Hepatocyte (in vitro differentiated cells): Measurements from ENCODE around the gene SSRP1.

Experiments used
- EZH2 ChIP-seq: fragments of 200-600 bp; sonication (generic); IDR thresholded peaks from 2 replicates; pipeline ENCODE4 v1.6.1; 2016; ENCODE audit warnings: antibody characterized with exemption, mild to moderate bottlenecking, borderline replicate concordance
- EZH2phosphoT487 ChIP-seq: fragments of 200-600 bp; sonication (generic); IDR thresholded peaks from one replicate; pipeline ENCODE4 v1.6.1; 2018; ENCODE audit warnings: antibody characterized with exemption, mild to moderate bottlenecking, low read depth, moderate library complexity; ENCODE audit not compliant: unreplicated experiment, severe bottlenecking
- TF ChIP-seq, protein P1 (sequence below): fragments of 200-600 bp; sonication (generic); IDR thresholded peaks from 2 replicates; pipeline ENCODE4 v1.5.1; 2016; ENCODE audit warnings: antibody characterized with exemption, mild to moderate bottlenecking; ENCODE audit not compliant: poor library complexity

DNA sequence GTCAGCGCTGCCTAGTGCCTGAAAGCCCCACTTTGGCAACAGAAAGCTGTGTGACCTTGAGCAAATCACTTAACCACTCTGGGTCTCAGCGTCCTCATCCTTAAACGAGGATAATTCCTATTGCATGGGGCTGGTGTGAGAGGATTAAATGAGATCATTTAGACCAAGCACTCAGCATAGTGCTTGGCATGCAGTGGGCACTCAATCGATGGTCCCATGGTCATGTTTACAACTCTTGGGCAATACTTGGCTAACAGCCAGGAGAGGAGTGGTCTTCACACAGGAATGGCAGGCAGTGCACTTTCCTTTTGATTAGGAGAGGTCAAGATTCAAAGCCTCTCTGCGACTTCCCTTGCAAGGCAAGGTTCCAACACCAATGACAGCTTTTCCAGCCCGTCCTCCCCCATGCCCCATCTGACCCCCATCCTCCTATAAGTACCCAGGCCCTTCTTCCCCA lies 25.0 kb downstream of the SSRP1 start:
- TF ChIP-seq, protein P1, sequence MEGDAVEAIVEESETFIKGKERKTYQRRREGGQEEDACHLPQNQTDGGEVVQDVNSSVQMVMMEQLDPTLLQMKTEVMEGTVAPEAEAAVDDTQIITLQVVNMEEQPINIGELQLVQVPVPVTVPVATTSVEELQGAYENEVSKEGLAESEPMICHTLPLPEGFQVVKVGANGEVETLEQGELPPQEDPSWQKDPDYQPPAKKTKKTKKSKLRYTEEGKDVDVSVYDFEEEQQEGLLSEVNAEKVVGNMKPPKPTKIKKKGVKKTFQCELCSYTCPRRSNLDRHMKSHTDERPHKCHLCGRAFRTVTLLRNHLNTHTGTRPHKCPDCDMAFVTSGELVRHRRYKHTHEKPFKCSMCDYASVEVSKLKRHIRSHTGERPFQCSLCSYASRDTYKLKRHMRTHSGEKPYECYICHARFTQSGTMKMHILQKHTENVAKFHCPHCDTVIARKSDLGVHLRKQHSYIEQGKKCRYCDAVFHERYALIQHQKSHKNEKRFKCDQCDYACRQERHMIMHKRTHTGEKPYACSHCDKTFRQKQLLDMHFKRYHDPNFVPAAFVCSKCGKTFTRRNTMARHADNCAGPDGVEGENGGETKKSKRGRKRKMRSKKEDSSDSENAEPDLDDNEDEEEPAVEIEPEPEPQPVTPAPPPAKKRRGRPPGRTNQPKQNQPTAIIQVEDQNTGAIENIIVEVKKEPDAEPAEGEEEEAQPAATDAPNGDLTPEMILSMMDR, result no peak
- TF ChIP-seq EZH2 (no peak), EZH2phosphoT487 (no peak)
